GM19099 (cell line): Measurements from ENCODE around the gene EXOSC3.

Experiments
- POLR2A ChIP-seq: IDR thresholded peaks from 3 replicates; pipeline ENCODE4 v1.6.1; 2011; ENCODE audit warnings: low read depth; ENCODE audit not compliant: insufficient read length; ENCODE audit errors: extremely low read depth

EXOSC3 gene

DNA sequence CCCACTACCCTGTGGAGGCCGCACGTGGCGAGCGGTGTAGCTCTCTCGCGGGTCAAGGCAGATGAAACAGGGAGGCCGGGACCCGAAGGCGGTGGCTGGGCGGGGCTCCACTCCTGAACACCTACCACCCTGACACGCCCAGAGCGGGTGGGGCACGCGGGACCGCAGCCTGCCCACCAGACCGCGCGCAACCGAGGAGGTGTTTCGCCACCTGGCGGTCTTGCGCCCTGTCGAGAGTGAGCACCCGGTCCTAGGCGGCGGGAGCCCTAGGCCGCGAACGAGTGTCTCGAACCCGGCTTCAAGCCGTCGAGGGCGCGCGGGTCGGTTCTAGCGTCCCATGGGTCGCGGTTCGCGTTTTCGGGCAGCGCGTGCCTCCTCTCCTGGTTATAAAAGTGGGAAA lies 2.2 kb upstream of the EXOSC3 start:
- no peak for TF ChIP-seq POLR2A

DNA sequence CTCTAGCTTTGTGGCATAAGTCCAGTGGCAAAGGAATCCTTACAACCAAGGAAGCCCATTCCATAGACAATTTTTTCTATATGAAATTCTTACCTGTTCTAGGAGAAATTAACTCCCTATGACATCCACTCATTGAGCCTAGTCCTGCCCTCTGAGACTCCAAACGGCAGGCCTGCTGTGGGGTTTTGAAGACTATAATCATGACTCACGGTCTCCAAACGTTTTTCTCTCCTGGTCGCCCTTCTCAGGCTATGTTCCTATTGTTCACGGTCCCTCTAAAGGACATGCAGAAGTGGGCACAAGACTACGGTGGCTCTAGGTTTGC lies 611 bp downstream of the EXOSC3 start:
- no peak for TF ChIP-seq POLR2A

DNA sequence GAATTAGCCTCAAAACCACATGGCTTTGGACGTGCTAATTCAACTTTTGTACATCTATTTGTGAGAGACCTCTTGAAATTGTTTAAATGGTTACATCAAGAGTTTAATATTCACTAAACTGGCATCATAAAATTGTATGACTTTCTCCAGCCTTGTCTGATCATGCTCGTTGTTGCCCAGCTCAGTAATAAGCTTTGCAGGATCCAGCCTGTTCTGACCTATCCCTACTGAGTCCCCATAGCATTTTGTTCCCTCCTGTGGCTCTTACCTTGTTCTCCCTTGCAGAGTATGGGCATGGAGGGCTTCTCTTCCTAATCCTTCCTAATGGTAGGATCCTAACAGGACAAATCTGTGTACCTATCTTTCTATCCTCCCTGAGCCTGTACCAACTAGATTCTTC lies 6.3 kb downstream of the EXOSC3 start:
- no peak for TF ChIP-seq POLR2A

- TF ChIP-seq POLR2A: no peak
These were observed 8.5 kb downstream of the EXOSC3 start for GRCh38 chr9:37776328-37776727.

DNA sequence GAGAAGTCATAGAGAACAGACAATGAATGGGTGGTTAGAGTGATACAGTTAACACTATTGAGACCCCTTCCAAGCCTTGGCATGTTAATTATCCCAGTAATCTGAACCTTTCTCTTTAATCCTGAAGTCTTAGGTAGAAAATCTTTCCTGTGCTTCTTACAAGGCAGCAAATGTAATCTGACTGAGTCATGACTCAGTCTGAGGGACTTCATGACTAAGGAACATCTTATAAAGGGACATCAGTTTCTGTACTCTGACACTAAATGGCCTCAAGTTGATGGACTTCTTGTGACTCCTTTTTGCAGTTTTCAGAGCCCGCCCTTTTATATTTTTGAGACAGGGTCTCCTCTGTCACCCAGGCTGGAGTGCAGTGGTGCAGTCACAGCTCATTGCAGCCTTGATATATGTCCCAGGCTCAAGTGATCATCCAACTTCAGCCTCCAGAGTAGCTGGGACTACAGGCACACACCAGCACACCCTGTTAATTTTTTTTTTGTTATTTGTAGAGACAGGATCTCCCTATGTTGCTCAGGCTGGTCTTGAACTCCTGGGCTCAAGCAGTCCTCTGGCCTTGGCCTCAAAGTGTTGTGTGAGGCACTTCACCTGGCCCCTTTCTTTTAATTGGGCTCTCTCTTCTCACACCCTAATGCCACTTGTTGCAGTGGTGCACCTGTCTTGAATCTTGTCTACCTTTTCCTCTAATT lies 9.5 kb downstream of the EXOSC3 start:
- TF ChIP-seq POLR2A: no peak

DNA sequence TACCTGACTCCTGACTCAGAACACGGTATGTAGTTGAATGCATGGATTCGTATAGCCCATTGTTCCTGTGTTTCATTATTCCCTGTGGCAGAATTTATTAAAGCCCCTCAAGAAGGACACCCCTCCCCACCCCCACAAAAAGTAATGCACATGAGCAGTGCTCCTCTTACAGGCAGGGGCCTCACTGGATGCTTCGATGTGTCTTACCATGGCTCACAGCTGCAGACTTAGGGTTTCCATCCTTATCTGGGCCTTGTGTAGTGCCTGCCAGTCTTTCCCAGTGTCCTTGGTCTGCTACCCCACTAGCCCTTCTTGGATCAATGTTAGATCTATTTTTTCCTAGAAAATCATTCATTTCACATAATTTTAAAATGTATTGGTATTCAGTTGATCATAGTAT lies 14.9 kb downstream of the EXOSC3 start:
- no peak for TF ChIP-seq POLR2A

DNA sequence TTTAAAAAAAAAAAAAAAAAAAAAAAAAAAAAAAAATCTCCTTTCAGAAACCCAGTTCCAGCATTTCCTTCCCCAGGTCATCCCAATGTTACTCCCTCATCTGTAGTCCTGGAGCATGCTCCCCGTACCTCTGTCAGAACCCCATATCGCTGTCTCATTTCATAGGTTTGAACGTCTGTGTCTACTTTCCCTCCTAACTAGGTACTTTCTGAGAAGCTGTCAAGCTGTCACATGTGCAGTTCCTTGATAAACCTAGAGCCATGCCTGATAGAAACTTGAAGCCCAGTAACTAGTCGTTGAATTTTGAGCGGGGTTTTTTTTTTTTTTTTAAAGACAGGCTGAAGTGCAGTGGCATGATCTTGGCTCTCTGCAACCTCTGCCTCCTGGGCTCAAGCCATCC lies 15.6 kb downstream of the EXOSC3 start:
- no peak for TF ChIP-seq POLR2A

DNA sequence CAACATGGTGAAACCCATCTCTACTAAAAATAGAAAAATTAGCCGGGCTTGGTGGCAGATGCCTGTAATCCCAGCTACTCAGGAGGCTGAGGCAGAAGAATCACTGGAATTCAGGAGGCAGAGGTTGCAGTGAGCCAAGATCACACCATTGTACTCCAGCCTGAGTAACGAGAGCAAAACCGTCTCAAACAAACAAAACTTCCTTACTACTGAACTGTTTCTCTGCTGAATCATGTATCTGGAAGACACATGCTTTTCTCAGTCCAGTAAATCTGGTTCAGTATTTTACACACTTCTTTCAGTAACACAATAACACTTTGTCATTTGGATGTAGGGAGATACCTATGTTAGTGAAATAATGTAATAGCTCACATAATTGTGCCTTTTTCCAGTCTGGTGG lies 23.4 kb downstream of the EXOSC3 start:
- no peak for TF ChIP-seq POLR2A

DNA sequence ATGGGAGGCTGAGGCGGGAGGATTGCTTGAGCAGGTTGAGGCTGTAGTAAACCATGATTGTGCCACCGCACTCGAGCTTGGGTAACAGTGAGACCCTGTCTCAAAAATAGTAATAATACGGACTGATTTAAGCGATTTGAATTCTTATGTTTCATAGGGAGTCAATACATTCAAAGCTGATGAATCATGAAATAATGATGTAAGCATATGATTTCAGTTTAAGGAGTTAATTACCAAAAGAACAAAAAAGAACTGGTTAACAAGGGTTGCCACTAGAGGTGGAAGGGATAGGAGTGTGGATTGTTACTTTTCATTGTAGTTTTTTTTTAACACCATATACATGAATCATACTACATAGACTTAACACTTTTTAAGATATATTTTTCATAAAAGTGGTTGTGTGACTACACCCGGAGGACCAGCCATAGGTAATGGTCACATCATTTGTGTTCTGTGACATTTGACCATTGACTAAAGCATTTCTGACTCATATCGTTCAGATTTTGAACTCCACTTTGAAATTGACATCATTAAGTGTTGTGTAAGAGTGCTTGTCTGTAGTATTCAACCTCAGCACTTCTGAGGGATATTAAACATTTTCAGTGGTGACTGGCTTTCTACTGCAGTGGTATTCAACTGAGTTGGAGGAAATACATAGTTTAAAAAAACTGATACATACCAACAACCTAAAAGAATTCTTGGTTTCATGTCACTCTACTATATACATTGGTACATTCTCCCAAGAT lies 24.3 kb downstream of the EXOSC3 start:
- no peak for TF ChIP-seq POLR2A

DNA sequence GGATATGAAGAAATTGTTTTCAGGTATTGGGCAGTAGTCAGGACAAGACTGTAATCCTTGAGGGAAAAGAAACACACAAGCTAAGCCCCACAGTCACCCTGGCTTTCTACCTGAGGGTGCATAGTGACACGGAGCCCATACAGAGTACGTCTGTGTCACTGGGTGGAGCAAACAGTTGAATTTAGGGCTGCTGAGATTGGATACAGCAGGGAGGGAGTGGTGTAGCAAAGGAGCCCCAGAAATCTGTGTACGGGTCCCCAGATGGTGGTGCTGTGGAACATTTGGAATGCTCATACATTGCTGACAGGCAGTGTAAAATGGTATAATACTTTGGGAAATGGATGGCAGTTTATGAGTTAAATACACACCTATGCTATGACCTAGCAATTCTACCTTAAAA lies 26.1 kb downstream of the EXOSC3 start:
- no peak for TF ChIP-seq POLR2A

- peak; percentile 74 for TF ChIP-seq POLR2A
These were observed 31.2 kb downstream of the EXOSC3 start, which contains the start of gene TRMT10B for GRCh38 chr9:37753489-37754190. TSS of gene TRMT10B (plus strand) at chr9:37753805. CDS start at chr9:37761932, 8,127 bp downstream.

DNA sequence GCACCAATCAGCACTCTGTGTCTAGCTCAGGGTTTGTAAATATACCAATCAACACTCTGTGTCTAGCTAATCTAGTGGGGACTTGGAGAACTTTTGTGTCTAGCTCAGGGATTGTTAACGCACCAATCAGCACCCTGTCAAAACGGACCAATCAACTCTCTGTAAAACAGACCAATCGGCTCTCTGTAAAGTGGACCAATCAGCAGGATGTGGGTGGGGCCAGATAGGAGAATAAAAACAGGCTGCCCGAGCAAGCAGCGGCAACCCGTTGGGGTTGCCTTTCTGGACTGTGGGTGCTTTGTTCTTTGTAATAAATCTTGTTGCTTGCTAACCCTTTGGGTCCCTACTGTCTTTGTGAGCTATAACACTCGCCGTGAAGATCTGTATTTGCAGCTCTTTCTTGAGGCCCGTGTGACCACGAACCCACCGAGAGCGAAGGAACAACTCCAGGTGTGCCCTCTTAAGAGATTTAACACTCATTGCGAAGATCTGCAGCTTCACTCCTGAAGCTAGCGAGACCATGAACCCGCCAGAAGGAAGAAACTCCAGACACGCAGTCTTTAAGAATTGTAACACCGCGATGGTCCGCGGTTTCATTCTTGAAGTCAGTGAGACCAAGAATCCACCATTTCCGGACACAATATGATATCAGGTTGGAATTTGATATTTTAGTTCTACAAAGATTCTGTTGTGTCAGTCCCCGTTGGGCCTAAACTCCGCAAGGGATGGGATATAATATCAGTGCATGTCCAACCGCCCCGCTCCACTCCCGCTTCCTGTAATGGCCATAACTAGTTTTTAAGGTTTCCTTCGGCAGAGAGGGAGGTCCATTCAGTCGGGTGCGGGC lies 32.0 kb downstream of the EXOSC3 start:
- no peak for TF ChIP-seq POLR2A

GRCh38 chr9:37751186-37751585 lies 33.7 kb downstream of the EXOSC3 start:
- no peak for TF ChIP-seq POLR2A

DNA sequence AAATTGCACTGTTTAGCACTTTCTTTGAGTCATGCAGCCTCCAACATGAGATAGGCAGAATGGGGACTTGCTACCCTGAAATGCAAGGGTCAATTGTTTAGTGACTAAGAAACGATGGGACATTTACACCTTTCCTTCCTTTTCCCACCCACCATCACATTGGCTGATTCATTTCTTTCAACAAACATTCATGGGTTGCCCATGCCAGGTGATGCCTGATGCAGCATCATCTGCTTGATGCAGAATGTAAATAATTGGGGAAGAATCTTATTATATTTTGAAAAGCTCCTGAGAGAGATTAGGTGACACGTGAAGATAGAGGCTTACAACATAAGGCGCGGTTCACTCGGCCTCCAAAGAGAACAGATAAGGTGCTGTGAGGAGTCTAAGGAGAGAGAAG lies 35.7 kb downstream of the EXOSC3 start:
- TF ChIP-seq POLR2A: no peak

DNA sequence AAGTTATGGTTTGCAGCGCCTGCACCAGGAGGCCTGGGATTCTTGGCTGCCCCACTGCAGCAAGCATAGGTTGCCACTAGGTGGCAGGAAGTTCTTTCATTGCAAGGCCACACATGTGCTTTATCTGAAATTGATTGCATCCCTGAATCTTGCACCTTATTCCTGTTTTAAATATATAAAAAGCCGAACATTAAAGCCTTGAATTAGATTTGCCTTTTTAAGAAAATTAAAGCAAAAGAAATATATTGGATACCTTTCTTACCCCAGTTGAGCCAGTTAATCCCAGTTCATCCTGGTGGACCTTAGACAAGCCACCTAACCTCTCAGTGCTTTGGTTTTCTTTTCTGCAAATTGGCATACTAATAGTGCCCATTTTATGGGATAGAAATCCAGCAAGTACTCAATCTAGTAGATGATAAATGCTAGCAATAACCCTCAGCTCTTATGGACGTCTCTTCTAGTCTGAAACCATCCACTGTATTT lies 37.6 kb downstream of the EXOSC3 start:
- no peak for TF ChIP-seq POLR2A
